AG10803 (cell line): ENCODE results near the gene TMOD2.
A peak's percentile ranks its signal among the peaks of the same experiment; 100 is the strongest.

ENCODE experiments used
- DNase-seq: peaks from one replicate; pipeline ENCODE4 v3.0.0; 2010; ENCODE audit warnings: low read depth
- H3K4me3 ChIP-seq: 2 replicates; pipeline ENCODE4 v1.5.1; 2011; ENCODE audit warnings: mild to moderate bottlenecking, low read length, control low read depth
- CTCF ChIP-seq: conservative IDR thresholded peaks from 2 replicates; pipeline ENCODE4 v1.5.1; 2011; ENCODE audit warnings: mild to moderate bottlenecking, low read length, control low read depth, inconsistent platforms

Gene TMOD2

DNA sequence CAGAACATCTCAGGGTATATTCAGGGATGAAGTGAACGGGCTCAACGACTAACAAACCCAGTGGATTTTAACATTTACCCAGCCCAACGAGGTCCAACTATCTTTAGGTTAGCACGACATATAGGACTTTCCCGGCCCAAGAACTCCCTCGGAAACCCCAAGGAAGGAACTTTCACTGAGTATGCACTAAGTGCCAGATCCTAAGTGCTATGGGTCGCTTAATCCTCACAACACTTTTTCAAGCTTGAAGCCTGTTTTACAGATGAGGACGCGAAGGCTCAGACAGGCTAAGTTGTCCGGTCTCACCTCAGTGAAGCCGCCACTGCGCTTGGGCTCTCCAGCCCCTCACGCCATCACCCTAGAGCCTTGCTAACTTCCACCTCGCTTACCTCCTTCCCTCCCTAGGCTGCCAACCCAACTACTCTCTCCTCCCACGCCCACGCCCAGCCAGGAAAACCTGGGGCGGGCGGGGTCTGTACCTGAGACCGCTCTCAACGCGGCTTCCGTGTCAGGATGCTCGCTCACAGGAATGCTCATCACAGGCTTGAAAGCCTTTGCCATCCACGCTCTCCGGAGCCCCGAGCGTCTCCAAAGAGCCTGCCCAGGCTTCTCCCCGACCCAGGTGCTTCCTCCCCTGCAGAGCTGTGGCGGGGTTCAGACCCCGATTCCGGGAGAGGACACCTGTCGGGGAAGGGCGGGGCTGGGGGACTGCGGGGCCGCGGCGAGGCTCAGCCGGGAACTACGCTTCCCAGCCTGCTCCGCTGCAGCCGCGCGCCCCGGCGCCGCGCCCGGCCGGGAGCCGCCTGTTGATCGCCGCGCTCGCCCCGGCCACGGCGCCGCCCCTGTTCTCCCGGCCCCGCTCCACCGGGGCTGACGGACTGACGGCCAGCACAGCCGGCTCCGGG is at the start of gene TMOD2:
TSS of gene TMOD2 (plus strand) at position 806 of the 905 bp plus-strand sequence. CDS start 14,845 bp downstream, outside the sequence.
- no peak for DNase-seq
- no peak for TF ChIP-seq CTCF
- peak within 1 kb of the TSS; percentile 70 for H3K4me3 ChIP-seq

DNA sequence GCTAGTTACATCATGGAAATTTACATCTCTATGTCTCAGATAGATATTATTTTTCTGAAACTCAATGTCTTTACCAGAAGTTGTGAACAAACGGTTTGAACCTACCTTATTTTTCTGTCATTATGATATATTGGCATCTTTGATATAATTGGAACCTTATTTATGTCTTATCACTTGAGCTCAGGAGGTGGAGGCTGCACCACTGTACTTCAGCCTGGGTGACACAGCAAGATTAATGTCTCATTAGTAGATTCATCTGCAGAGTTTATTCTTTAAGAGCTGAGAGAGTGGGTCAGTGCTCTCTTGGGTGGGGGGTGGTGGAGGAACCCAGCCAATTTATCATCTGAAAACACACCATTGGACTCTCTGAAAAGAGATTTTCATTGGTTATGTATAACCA is 48.7 kb upstream of the TMOD2 start:
- DNase-seq: no peak
- no peak for TF ChIP-seq CTCF
- H3K4me3 ChIP-seq: no peak overlapping the region

- no peak for TF ChIP-seq CTCF
- peak; percentile 72 for DNase-seq
- H3K4me3 ChIP-seq: no peak overlapping the region
These were observed 45.1 kb upstream of the TMOD2 start for GRCh38 chr15:51706291-51706690.

DNA sequence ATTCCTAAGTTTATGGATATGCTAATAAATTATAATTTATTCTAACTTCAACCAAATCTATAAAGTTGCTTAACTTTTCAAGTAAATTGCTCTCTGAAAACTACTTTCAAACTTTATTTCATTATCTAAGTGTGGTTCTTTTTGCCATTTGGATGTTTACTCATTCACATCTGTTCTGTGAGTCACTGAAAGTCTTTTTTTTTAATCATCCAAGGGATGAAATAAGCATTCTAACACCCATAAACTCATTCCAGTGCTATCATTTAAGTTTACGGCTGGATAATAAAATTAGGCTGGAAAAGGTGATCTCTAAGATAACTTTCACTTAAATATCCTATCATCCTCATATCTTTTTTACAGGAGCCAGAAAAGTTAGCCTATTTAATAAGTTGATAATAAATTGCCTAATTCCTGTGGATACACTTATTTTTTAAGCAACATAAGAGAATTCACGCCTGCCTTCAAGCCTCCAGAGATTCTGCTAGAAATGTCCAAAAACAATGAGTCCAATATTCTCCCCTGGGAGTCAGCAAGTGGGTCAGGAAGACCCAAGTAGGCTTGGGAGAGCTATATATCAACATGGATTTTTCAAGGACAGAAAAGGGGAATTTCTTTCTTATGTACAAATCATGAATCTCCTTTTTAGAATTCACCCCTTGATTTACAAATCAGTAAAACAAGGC is 44.3 kb upstream of the TMOD2 start:
- TF ChIP-seq CTCF: no peak
- peak; percentile 21 for DNase-seq
- no peak overlapping the region for H3K4me3 ChIP-seq

- peak; percentile 13 for DNase-seq
- H3K4me3 ChIP-seq: no peak overlapping the region
- no peak for TF ChIP-seq CTCF
These were observed 43.4 kb upstream of the TMOD2 start for GRCh38 chr15:51708013-51708412.

DNA sequence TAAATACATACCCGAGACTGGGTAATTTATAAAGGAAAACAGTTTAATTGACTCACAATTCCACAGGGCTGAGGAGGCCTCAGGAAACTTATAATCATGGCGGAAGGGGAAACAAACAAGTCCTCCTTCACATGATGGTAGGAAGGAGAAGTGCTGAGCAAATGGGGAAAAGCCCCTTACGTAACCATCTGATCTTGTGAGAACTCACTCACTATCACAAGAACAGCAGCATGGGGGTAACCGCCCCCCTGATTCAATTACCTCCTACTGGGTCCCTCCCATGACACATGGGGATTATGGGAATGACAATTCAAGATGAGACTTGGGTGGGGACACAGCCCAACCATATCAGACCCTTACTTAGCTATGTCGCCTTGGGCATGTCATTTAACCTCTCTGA is 42.4 kb upstream of the TMOD2 start:
- H3K4me3 ChIP-seq: no peak overlapping the region
- no peak for DNase-seq
- TF ChIP-seq CTCF: no peak
